Activated T-cell treated with anti-CD3 and anti-CD28 coated beads, Interleukin-2, amount 50 U/mL, for 72 hours (primary cell): ENCODE data around the gene CACNA1C. TPM values are rescaled to one million over a fixed set of nuclear protein-coding genes. Genes with fewer than 3 reads are reported as not detected.
A peak's percentile ranks its signal among the peaks of the same experiment; 100 is the strongest.

Source experiments
- ATAC-seq, 2 donors: fragments of 150-1000 bp; cut with Tn5 transposase; replicated peaks in 1 of 2; 2 replicates each; pipeline ENCODE4 v1.10.0; 2021; ENCODE audit warnings: moderate library complexity in 2 of 2, mild to moderate bottlenecking in 1 of 2
- DNase-seq, 2 donors: peaks; one replicate each; pipeline ENCODE4 v3.0.0; 2021 to 2022; ENCODE audit warnings: mixed read lengths in 1 of 2
- H3K27ac Mint-ChIP-seq: one replicate; pipeline ENCODE4 v1.8.0; 2022; ENCODE audit warnings: mild to moderate bottlenecking, moderate library complexity, mixed read lengths
- H3K27me3 Mint-ChIP-seq: one replicate; pipeline ENCODE4 v1.8.0; 2022; ENCODE audit warnings: low read depth, mixed read lengths
- H3K36me3 Mint-ChIP-seq, 2 donors: one replicate each; pipeline ENCODE4 v1.8.0; 2022; ENCODE audit warnings: mixed read lengths in 2 of 2, mild to moderate bottlenecking in 1 of 2; ENCODE audit not compliant: insufficient read depth in 2 of 2
- H3K4me1 Mint-ChIP-seq: one replicate; pipeline ENCODE4 v1.8.0; 2022; ENCODE audit warnings: low read depth, mixed read lengths
- H3K4me3 Mint-ChIP-seq, 2 donors: one replicate each; pipeline ENCODE4 v1.8.0; 2022; ENCODE audit warnings: mild to moderate bottlenecking in 2 of 2, mixed read lengths in 2 of 2, moderate library complexity in 2 of 2
- H3K9me3 Mint-ChIP-seq, 2 donors: one replicate each; pipeline ENCODE4 v1.8.0; 2022; ENCODE audit warnings: mixed read lengths in 2 of 2
- total RNA-seq, 2 donors: library from RNA; stranded (reverse); gene quantifications; one replicate each; pipeline ENCODE4 v1.2.3, GENCODE V29; 2022

The CACNA1C gene
- total RNA-seq: under 1 TPM; 0.14 to 0.21 TPM

DNA sequence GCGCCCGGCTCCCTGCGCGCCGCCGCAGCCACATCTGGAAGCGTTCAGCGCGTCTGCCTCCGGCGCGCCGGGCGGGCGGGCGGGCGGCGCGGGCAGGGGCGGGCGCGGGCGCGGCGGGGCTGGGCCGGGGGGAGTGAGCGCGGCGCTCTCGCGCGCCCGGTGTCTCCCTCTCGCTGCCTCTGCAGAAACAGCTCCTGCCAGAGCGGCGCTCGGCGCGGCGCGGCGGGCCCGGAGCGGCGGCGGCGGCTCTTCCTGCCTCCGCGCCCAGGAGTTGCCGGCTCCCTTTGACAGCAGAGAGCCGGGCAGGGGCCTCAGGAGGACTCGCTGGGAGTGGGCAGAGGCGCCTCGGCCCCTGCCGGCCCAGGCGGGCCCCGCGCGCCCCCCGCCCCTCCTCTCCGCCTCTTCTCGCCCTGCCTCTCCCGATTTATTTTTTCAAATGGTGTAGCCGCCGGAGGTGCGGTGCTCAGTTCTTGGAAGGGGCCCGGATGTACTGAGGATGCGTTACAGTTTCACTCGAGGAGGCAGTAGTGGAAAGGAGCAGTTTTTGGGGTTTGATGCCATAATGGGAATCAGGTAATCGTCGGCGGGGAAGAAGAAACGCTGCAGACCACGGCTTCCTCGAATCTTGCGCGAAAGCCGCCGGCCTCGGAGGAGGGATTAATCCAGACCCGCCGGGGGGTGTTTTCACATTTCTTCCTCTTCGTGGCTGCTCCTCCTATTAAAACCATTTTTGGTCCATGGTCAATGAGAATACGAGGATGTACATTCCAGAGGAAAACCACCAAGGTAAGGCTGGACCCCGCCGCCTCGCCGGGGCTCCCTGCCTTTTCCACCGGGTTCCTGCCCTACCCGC, at the start of gene CACNA1C:
Gene CACNA1C (plus strand): TSS at position 162 of the 853 bp plus-strand sequence. CDS start 576 bp downstream, at position 738.
- peak; percentile 86 to 91 for ATAC-seq
- H3K27ac Mint-ChIP-seq: no peak within 1 kb of the TSS
- H3K4me3 Mint-ChIP-seq: peak within 1 kb of the TSS; percentile 84 to 87
- peaks cover 9% of the 10 kb centered on the region for H3K4me1 Mint-ChIP-seq
- peaks cover 78% of the 10 kb centered on the region for H3K27me3 Mint-ChIP-seq
- DNase-seq: peak; percentile 59 to 71
- peaks cover 0 to 4% of the 10 kb centered on the region in 2 donors for H3K36me3 Mint-ChIP-seq
- H3K9me3 Mint-ChIP-seq: no peaks in the 10 kb centered on the region

DNA sequence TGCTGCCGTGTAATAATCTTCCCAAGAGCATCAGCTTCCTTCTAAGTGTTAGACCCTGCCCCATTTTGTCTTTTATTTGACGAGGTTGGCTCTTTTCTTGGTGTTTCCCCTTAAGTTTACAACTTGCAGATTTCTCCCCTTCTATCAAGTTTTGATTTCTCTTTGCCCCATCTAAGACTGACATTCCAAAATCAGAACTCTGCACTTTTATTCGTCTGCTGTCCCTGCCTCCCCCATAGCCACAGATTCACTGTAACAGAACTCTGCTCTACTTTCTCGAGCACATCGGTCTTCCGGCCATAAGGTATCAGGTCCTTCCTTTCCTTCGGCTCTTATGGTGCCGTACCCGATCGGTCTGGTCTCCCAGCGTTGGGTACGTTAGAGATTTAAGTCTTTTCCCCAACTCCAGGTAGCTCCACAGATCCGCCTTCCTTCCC, 49.1 kb upstream of the CACNA1C start:
- Mint-ChIP-seq H3K36me3 (peaks cover 6% of the 10 kb centered on the region in 2 donors), H3K4me3 (peak overlapping the region; percentile 99), H3K27ac (peak overlapping the region; percentile 98), H3K4me1 (peaks cover 37% of the 10 kb centered on the region), H3K9me3 (no peaks in the 10 kb centered on the region), H3K27me3 (no peaks in the 10 kb centered on the region)
- ATAC-seq (peak; percentile 26 to 32), DNase-seq (no peak)

DNA sequence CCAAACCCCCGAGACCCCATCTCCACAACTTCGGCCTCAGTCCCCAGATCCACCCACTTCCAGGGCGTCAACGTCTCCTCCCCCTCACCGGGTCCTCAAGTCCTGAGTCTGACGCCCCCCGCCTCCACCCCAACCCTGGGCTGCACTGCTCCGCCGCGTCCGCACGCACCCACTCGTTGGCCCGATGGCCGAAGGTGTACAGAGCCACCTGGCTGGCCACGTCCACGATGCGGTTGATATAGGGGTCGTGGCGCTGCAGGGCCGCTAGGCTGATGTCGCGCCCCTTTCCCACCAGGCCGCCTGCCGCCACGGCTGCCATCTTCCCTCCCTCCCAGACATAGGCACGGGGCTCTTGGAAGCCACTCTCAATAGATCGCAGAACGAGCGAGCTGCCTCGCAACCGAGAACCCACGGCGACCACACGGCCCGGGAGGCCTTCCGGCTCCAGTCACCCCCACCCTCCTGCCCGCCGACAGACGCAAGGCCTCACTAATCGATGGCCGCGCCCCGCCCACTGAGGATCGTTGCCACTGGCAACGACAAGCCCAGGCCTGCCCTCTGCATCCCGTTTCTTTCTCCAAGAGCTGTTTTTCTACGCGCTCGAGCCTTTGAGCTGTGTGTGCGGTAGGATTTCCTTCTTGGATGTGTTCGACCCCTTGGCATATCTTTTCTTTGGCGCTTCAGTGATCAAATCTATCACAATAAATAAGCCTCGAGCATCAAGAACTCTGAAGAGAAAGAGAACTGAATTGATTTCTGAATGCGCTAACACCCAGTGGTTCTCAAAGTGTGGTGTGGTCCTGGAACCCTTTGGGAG, 48.5 kb upstream of the CACNA1C start, which contains the start of gene DCP1B:
Gene DCP1B (minus strand): TSS at position 345 of the 817 bp plus-strand sequence. CDS start 26 bp downstream, at position 319.
- ATAC-seq: peak; percentile 100
- Mint-ChIP-seq H3K27me3 (no peaks in the 10 kb centered on the region), H3K9me3 (no peaks in the 10 kb centered on the region), H3K4me3 (peak within 1 kb of the TSS; percentile 99), H3K4me1 (peaks cover 37% of the 10 kb centered on the region), H3K27ac (peak within 1 kb of the TSS; percentile 98), H3K36me3 (peaks cover 6% of the 10 kb centered on the region in 2 donors)
- peak; percentile 96 for DNase-seq

DNA sequence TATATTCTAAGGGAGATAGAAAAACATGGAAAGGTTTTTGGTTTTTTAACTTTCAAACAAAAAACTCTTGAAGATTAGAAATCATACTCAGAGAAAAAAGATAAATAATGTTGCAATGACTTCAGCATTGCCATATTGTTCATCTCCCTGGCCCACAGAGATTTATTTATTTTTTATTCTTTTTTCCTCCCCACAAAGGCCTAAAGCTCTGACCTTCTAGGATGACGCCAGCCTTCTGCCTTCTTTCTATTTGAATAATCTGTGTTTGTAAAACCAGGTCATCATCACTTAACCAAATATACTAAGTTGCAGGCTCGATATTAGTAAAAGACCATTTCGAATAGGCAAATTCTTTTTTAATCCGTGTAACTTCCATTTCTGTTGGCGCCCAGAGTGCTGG, 44.1 kb upstream of the CACNA1C start:
- Mint-ChIP-seq H3K4me1 (peaks cover 15% of the 10 kb centered on the region), H3K9me3 (no peaks in the 10 kb centered on the region), H3K36me3 (peaks cover 5 to 6% of the 10 kb centered on the region in 2 donors), H3K4me3 (no peak overlapping the region), H3K27ac (no peak overlapping the region), H3K27me3 (no peaks in the 10 kb centered on the region)
- ATAC-seq (no peak), DNase-seq (no peak)

DNA sequence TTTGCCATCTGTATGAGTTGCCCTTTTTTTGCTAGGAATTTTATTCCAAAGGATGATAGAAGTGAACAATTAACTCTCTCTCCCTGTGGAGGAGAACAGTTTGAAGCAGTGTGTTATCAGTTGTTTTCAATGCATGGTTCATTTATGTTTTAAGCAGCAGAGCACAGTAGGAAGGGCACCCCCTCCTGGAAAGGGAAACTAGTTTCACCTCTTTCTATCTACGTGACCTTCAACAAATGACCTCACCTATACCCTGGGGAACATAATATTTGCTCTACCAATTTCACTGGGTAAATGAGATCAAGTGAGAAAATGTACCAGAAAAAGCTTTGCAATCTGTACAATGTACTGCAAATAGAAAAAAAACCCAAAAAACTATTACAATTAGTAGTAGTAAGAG, 43.2 kb upstream of the CACNA1C start:
- DNase-seq: no peak
- Mint-ChIP-seq H3K36me3 (peaks cover 0 to 2% of the 10 kb centered on the region in 2 donors), H3K4me1 (peaks cover 5% of the 10 kb centered on the region), H3K27me3 (no peaks in the 10 kb centered on the region), H3K4me3 (no peak overlapping the region), H3K9me3 (no peaks in the 10 kb centered on the region), H3K27ac (no peak overlapping the region)
- ATAC-seq: no peak

DNA sequence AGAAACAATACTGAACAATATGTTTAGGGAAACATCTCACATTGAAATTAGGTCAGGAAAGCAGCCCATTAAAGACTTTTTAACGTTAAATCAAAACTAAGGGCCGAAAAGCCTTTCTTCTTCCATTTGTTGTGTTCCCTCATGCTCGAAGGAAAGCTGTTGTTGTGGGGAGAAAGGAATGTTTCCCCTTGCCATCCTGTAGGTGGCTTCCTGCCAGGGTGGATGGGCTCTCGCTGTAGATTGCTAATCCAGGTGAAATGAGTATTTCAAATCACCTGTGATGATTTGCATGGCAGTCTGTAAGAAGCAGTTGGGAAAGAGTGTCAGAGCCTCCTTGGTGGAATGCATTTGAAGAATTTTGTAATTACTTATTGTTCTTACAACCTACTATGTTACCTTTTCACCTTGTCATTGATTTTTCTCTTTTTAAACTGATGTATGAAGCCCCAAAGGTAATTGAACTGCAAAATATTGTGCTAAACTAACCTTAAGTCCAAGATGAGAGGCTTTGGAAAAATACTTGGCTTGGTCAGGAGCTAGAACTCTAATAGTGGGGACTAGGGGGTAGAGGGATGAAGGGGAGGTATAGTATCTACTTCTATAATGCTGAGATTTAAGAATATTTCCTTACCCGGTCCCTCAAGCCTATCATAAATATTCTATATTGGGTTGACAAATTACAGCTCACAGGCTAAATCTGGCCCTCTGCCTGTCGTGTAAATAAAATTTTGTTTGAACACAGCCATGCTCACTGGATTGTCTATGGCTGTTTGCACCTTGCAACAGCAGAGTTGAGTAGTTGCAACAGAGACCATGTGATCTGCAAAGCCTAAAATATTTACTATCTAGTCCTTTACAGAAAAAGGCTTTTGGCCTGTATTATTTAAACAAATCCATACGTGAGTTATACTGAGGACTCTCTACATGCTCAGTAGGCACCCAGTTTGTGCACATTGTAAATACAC, 40.9 kb upstream of the CACNA1C start:
- Mint-ChIP-seq H3K9me3 (no peaks in the 10 kb centered on the region), H3K27me3 (peaks cover 4% of the 10 kb centered on the region), H3K36me3 (no peaks in the 10 kb centered on the region), H3K27ac (no peak overlapping the region), H3K4me3 (no peak overlapping the region), H3K4me1 (peaks cover 2% of the 10 kb centered on the region)
- DNase-seq (no peak), ATAC-seq (no peak)

DNA sequence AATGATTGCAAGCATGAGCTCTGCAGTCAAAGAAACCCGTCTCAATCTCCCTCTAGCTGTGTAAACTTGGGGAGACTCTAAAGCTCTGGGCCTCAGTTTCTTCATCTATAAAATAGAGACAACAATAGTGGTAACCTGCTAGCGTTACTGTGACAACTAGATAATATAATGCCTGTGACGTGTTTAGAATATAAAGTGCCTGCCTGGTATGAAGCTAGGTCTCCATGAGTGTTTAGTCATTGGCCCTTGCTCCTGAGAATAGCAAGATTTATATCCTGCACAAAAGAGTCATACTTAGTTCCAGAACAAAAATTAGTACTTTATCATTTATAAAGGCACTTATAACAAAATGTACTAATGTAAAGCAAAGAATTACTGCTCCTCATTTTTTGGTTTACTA, 39.7 kb upstream of the CACNA1C start:
- H3K4me1 Mint-ChIP-seq: peaks cover 13% of the 10 kb centered on the region
- H3K4me3 Mint-ChIP-seq: no peak overlapping the region
- DNase-seq: no peak
- H3K9me3 Mint-ChIP-seq: no peaks in the 10 kb centered on the region
- H3K36me3 Mint-ChIP-seq: no peaks in the 10 kb centered on the region
- H3K27ac Mint-ChIP-seq: no peak overlapping the region
- ATAC-seq: no peak
- peaks cover 13% of the 10 kb centered on the region for H3K27me3 Mint-ChIP-seq

DNA sequence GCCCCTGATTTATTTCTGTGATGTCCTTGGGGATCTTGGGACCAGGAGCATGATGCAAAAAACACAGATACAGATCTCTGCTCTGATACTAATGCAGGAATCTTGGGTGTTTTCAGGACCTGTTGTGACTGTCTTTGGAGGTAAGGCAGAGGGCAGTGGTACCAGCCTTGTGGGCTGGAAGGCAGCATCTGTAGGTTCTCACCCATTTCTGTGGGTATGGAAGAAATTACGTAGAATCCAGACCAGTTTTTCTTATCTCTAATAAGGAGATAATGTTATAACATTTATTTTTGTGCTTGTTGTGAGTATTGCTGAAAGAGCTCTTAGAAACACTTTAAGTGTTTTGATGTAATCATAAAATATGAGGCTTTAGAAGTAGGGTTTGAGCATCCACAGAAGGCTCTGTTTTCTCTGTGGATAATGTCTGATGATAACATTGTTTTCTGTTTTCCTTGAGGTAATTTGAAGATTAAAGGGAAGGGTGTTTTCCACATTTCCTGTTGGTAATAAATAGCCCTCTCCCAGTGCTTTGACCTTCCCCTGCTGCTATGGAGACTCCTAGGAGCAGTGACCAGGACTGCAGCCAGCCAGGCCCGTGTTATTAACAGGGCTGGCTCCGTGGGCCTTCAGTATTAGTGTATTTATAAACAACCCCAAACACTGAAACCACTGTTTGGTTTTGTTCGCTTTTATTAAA, 39.1 kb upstream of the CACNA1C start:
- ATAC-seq (no peak), DNase-seq (no peak)
- Mint-ChIP-seq H3K36me3 (no peaks in the 10 kb centered on the region), H3K4me1 (peaks cover 13% of the 10 kb centered on the region), H3K27me3 (peaks cover 17% of the 10 kb centered on the region), H3K4me3 (no peak overlapping the region), H3K9me3 (no peaks in the 10 kb centered on the region), H3K27ac (no peak overlapping the region)

DNA sequence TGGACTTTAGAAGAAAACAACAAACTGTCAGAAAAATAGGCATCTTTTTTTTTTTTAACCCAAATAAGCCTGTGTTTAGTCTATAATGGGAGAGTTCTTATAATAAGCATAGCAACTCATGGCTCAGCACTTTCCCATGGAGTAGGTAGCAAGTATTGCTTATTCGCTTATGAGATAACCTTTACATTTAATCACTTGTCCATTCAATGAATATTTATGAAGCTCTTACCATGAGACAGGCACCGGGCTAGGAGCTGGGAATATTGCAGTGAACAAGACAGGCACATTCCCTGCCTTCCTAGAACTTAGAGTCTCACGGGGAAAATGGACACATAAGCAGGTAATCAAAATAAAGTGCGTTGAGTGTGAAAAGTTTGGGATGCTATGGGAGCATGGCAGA, 38.6 kb upstream of the CACNA1C start:
- Mint-ChIP-seq H3K4me1 (peaks cover 13% of the 10 kb centered on the region), H3K27ac (no peak overlapping the region), H3K36me3 (no peaks in the 10 kb centered on the region), H3K9me3 (no peaks in the 10 kb centered on the region), H3K27me3 (peaks cover 20% of the 10 kb centered on the region), H3K4me3 (no peak overlapping the region)
- ATAC-seq (no peak), DNase-seq (no peak)

DNA sequence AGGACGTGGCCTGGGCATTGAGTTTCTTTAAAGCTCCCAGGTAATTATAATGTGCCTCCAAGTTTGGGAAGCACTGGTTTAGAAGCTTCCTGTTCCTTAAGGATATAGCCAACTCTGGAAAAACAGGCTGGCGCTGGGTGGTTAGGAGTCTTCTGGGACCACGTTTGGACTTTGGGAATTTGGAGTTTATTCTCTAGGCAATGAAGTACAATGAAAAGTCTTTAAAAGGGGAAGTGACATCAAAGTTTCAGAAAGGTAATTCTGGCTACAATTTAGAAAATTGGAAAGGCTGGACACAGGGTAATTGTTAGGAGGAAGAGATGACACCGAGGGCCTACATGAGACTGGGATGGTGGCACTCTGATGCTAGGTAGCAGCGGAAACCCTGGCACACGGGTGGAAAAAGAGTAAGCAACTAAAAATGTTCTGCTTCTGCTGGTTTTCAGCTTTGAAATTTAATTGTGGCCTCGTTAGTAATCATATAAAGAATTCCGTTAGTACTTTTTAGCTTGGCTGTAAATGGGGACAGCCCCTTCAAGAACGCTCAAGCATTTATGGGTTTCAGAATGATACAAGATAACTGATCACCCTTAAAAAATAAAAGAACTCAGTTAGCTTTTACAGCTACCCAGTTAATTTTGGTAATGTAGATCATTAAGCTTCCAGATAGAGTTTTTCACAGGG, 35.8 kb upstream of the CACNA1C start:
- H3K27ac Mint-ChIP-seq: peak overlapping the region; percentile 81
- ATAC-seq (peak in 1 of 2 donors; percentile 65), DNase-seq (no peak)
- H3K9me3 Mint-ChIP-seq: no peaks in the 10 kb centered on the region
- H3K36me3 Mint-ChIP-seq: no peaks in the 10 kb centered on the region
- peaks cover 36% of the 10 kb centered on the region for H3K27me3 Mint-ChIP-seq
- peak overlapping the region in 1 of 2 donors; percentile 82 for H3K4me3 Mint-ChIP-seq
- H3K4me1 Mint-ChIP-seq: peaks cover 13% of the 10 kb centered on the region

DNA sequence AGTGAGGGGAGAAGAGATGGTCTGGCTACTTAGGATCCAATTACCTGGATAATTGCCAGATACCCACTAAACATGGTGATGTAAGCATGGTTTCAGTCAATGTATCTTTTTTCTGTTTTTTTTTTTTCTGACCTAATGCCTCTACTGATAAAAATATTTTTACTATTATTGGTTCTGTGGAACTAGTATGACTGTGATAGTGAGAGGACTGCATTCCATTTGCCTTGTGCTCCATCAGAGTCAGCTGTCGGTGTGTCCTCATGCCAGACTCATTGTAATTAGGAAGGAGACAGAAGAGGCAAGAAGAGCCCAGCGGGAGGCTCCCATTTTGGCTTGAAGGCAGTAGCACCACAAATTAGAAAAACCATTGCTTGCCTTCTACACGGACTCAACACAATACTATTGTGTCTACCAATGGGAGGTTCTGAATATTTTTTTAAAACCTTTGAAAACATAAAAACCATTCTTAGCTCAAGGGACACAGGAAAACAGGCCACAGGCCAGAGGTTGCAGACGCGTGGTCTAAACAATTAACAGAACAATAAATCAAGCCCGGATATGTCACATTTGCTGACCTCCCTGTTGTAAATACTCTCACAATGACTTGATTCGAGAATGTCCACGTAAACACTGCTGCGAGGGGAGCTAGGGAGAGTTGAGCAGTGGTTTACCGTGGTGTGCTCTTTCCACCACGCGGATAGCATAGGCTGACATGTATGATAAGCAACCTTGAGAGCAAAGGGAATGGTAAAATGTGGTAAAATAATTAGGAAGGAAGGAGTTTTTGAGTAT, 35.0 kb upstream of the CACNA1C start:
- Mint-ChIP-seq H3K36me3 (no peaks in the 10 kb centered on the region), H3K27ac (peak overlapping the region; percentile 81), H3K27me3 (peaks cover 36% of the 10 kb centered on the region), H3K4me1 (peaks cover 13% of the 10 kb centered on the region), H3K9me3 (no peaks in the 10 kb centered on the region), H3K4me3 (peak overlapping the region in 1 of 2 donors; percentile 82)
- ATAC-seq (peak in 1 of 2 donors; percentile 60), DNase-seq (no peak)
